Tracheal epithelial cell (primary cell): ENCODE measurements around the gene NBPF12. TPM values are rescaled to one million over a fixed set of nuclear protein-coding genes. Genes with fewer than 3 reads are reported as not detected.

Experiments used
- total RNA-seq: library from RNA; depleted of rRNA; stranded (reverse); fragments of >200 nt; gene quantifications from 2 replicates; pipeline ENCODE4 v1.2.1, GENCODE V29; 2014

The NBPF12 gene
- 3.9 and 7.5 TPM in 2 replicates for total RNA-seq

GRCh38 chr1:146938242-146938902 lies at the start of gene NBPF12:
Gene NBPF12 (plus strand): TSS chr1:146938324. CDS start chr1:146960144, 21,820 bp downstream.

Other genes starting within 250 kb of the NBPF12 start
- gene PRKAB2, start 234.1 kb downstream of the NBPF12 start, total RNA-seq: 12.0 and 25.8 TPM in 2 replicates